Adipocyte (in vitro differentiated cells): ENCODE data around the gene PALB2.

Source experiments
- DNase-seq: peaks from one replicate; pipeline ENCODE4 v3.0.0-alpha.2; 2015; ENCODE audit warnings: low read depth
- H3K27me3 ChIP-seq: replicated peaks from 2 replicates; pipeline ENCODE4 v1.7.0; 2013; ENCODE audit warnings: mild to moderate bottlenecking, low read length, moderate library complexity; ENCODE audit not compliant: control insufficient read depth, insufficient read depth
- H3K36me3 ChIP-seq: 2 replicates; pipeline ENCODE4 v1.7.0; 2013; ENCODE audit warnings: low read length, mild to moderate bottlenecking, moderate library complexity; ENCODE audit not compliant: control insufficient read depth, insufficient read depth, severe bottlenecking
- H3K4me1 ChIP-seq: 2 replicates; pipeline ENCODE4 v1.7.0; 2013; ENCODE audit warnings: mild to moderate bottlenecking, low read length, moderate library complexity; ENCODE audit not compliant: control insufficient read depth, insufficient read depth
- H3K4me3 ChIP-seq: 2 replicates; pipeline ENCODE4 v1.7.0; 2013; ENCODE audit warnings: mild to moderate bottlenecking, low read length, moderate library complexity
- H3K9ac ChIP-seq: 2 replicates; pipeline ENCODE4 v1.7.0; 2013; ENCODE audit warnings: mild to moderate bottlenecking, low read length, moderate library complexity
- H3K9me3 ChIP-seq: 2 replicates; pipeline ENCODE4 v1.7.0; 2013; ENCODE audit warnings: mild to moderate bottlenecking, low read length, moderate library complexity; ENCODE audit not compliant: control insufficient read depth

The PALB2 gene

DNA sequence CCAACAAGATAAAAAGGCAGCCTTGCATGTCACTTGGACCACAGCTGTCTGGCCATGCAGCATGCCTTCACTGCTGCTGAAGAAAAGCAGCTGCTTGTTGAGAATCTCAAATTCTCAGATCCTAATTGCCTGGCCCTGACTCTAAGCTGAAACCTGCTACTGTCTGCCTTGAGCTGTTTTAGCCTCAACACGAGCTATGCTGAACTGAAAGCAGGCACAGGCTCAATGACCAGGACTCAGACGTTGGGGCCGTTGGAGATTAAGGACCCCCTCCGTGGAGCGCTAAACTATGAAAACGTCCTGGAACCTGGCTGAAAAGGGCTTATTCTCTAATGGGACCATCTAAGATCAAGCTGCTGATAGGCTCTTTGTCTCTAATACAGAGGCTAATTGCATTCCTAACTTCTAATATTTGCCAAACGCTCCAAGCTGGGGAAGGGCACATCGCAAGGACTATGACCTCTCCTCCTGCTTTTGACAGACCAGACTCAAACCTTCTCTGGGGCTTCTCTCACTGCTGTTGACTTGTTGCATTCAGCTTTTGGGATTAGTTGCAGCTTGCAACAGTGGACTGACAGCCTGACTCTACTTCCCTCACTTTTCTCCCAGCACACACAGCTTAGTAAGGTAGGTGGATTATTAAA lies 33.0 kb upstream of the PALB2 start:
- Histone ChIP-seq H3K36me3 (peaks cover 15% of the 10 kb centered on the region), H3K4me1 (peaks cover 48% of the 10 kb centered on the region), H3K9me3 (no peaks in the 10 kb centered on the region), H3K27me3 (no peaks in the 10 kb centered on the region), H3K4me3 (no peak overlapping the region), H3K9ac (no peak overlapping the region)
- no peak for DNase-seq

DNA sequence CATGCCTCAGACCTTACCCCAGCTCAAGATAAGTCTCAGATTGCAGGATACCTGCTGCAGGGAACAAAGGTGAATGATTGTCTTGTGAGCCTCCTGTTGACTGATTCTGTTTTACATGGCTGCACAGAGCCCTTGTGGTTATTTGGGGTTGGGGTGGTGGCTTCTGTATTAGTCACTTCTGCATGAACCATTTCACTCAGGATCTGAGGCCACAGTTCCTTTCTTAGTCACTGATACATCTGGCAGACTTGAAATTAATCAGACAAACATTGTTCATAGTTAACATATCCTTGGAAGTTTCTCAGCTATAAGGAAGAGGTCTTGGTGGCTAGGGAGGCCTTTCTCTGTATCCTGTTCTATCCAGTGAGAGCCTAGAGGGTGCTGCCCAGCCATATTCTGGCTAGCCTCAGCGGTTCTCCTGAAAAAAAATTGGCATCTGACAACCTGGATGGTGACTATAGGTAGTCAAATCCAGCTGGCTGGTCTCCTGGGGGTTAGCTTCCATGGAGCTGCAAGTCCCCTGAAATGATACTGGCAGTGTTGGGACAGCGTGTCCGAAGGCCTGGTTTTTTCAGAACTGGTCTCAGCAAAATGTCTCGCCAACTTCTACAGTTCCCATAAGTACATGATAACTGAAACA lies 29.1 kb upstream of the PALB2 start:
- Histone ChIP-seq H3K36me3 (peaks cover 49% of the 10 kb centered on the region), H3K9me3 (no peaks in the 10 kb centered on the region), H3K4me1 (peaks cover 24% of the 10 kb centered on the region), H3K4me3 (no peak overlapping the region), H3K27me3 (no peaks in the 10 kb centered on the region), H3K9ac (peak overlapping the region; percentile 17)
- DNase-seq = peak; percentile 44

DNA sequence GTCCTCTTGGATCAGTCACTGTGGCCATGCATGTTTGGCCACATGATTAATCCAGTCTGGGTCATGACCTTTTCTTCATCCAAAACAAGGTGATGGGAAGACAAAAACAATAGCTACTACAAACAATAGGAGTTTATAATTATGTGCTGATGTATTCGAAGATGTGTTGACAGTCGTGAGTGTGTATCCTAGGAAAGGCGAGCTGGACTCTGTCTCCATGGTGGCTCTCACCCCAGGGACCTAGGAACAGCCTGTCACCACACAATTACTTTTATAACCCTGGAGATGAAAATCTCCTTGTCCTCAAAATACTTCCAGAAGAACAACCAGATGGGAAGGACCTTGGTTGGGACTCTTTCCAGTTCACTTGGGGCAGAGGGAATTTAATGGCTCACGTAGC lies 27.8 kb upstream of the PALB2 start:
- Histone ChIP-seq H3K4me1 (peaks cover 24% of the 10 kb centered on the region), H3K9me3 (no peaks in the 10 kb centered on the region), H3K4me3 (no peak overlapping the region), H3K36me3 (peaks cover 63% of the 10 kb centered on the region), H3K27me3 (no peaks in the 10 kb centered on the region), H3K9ac (no peak overlapping the region)
- DNase-seq = no peak

DNA sequence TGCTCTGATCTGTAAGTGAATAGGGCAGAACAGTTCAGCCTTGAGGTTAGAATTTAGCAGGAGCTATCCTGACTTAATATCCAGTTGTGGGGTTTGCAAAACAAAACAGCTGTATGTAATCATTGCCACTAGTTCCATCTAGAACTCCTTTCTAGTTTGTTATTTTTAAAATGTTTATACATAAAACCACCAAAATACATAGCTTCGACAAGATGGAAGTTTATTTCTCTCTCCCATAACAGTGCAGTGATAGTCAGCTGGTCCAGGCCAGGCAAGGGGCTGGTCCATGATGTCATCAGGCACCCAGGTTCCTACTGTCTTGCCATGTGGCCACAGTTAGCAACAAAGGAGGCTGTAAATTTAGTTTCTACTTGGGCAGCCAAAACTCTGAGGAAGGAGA lies 27.1 kb upstream of the PALB2 start:
- Histone ChIP-seq H3K9me3 (no peaks in the 10 kb centered on the region), H3K4me3 (no peak overlapping the region), H3K27me3 (no peaks in the 10 kb centered on the region), H3K4me1 (peaks cover 24% of the 10 kb centered on the region), H3K36me3 (peaks cover 67% of the 10 kb centered on the region), H3K9ac (no peak overlapping the region)
- no peak for DNase-seq

DNA sequence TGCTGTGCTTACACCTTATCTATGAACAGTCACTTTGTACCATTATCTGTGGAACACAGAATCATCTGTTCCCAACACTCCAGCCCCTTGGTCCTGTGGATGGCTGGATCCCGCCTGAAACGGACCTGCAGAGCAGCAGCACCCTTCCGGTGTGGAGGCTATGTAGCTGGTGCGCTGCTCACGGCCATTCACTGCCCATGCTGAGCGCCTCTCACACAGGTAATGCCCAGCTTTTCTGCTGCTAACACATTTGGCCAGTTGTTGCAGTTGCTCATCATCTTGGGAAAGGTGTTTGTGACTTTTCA lies 26.2 kb upstream of the PALB2 start:
- H3K9ac ChIP-seq = no peak overlapping the region
- no peak overlapping the region for H3K4me3 ChIP-seq
- no peaks in the 10 kb centered on the region for H3K27me3 ChIP-seq
- H3K9me3 ChIP-seq = no peaks in the 10 kb centered on the region
- peaks cover 24% of the 10 kb centered on the region for H3K4me1 ChIP-seq
- H3K36me3 ChIP-seq = peaks cover 72% of the 10 kb centered on the region
- DNase-seq = no peak

DNA sequence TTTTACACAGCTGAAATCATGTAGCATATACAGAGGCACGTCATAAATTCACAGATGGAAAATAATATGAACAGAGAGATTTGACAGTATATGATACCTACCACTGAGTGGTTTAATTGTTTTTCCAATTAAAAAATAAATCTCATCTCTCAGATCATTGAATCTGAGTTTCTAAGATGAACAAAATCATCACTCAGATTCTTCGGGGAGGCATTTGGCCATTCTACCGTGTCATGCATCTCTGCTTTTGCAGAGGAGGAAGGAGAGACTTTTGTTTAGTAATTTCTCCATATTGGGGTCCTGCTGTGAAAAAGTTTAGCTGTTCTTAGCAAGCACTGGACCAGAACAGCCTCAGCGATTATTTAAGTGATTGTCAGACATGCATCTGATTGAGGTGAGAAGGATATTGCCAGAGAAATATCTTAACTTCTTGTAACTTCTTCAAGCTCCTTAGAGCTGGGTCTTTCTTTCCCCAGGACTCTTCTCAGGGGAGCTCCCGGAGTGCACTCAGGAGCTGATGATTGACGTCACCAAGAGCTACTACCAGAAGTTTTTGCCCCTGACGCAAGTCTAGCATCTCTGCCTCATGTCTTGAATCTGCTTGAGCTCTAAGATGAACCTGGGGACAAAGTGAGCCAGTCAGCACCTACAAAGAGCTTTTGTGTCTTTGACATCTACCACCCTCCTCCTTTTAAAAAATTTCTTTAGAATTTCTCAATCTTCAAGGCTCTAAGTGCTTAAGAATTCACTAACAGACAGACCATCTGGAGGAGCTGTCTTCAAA lies 25.7 kb upstream of the PALB2 start:
- H3K27me3 ChIP-seq = no peaks in the 10 kb centered on the region
- H3K36me3 ChIP-seq = peaks cover 77% of the 10 kb centered on the region
- H3K4me3 ChIP-seq = no peak overlapping the region
- no peak for DNase-seq
- no peaks in the 10 kb centered on the region for H3K9me3 ChIP-seq
- H3K9ac ChIP-seq = no peak overlapping the region
- H3K4me1 ChIP-seq = peaks cover 24% of the 10 kb centered on the region

DNA sequence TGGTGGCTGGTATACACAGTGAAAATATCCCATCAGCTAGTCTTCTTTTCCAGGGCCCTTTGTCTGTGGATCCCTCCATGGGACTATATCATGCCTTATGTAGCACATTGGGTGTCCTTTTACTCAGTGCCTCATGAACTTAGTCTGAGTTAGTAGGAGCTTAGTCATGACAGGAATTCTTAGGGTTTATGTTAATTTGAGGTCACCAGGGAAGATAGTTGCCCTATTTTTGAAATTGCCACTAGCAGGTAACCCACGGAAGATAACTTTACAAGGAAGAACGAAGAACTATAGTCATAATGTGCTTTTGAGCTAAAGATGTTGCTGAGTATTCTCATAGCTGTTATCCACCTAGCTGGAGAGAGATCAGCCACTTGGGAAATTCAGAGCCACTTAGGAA lies 22.8 kb upstream of the PALB2 start:
- Histone ChIP-seq H3K36me3 (peaks cover 98% of the 10 kb centered on the region), H3K9me3 (no peaks in the 10 kb centered on the region), H3K9ac (no peak overlapping the region)

DNA sequence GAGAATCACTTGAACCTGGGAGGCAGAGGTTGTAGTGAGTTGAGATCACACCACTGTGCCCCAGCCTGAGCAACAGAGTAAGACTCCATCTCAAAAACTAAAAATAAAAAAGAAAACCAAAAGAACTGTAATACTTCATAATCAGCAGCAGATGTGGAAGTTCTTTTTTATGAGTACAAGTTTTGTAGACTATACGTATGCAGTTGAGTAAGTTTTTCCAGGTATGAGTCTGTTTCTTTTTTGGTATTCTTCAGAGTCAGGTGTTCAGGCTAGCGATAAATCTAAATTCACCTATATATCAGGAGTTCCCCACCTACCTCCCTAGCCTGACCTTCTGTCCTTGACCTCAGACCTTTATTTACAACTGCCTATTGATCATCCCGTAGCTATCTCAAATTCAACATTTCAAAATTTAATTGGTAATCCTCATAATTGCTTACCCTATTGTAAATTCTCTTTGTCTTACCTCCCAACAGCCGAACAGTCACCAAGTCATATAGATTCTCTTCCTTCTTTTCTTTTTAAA lies 10.9 kb upstream of the PALB2 start:
- H3K9me3 ChIP-seq = no peaks in the 10 kb centered on the region
- no peak overlapping the region for H3K4me3 ChIP-seq
- no peak for DNase-seq
- no peaks in the 10 kb centered on the region for H3K4me1 ChIP-seq
- H3K9ac ChIP-seq = no peak overlapping the region
- peaks cover 65% of the 10 kb centered on the region for H3K36me3 ChIP-seq
- no peaks in the 10 kb centered on the region for H3K27me3 ChIP-seq

More for the DNA sequence above, 22.8 kb upstream of the PALB2 start:
- peaks cover 11% of the 10 kb centered on the region for H3K4me1 ChIP-seq
- no peaks in the 10 kb centered on the region for H3K27me3 ChIP-seq
- H3K4me3 ChIP-seq = no peak overlapping the region
- DNase-seq = no peak

DNA sequence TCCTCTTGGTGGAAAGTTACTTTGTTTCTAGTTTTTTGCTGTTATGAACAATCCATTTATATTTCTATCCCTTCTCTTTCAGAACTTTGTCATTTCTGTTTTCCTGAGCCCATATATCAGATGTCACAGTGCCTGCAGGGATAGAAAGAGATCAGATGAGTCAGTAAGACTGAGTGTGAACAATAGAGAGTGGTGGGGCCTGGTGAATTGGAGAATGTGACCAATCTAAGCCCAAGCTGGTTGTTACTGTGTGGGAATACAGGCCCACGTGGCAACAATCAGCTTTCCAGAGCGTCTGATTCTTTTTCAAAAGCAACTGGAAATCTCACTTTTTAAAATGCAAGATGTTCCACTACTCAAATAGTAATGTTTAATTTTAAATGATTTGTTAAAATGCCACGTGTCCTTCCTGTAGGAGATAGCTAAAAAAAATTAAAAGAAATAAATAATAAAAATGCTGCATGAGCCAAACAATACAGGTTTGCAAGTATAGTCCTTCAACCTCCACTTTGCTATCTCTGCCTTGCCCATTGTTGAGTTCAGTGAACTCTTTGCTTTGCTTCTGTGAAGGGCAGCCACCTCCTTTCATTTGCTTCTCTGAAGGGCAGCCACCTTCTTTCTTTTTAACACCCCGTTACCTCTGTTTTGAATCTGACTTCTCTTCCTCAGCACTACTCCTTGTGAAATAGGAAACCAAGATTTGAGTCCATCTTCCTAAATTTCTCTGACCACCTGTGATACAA lies 9.7 kb upstream of the PALB2 start:
- no peaks in the 10 kb centered on the region for H3K4me1 ChIP-seq
- peak; percentile 11 for DNase-seq
- H3K36me3 ChIP-seq = peaks cover 76% of the 10 kb centered on the region
- H3K27me3 ChIP-seq = no peaks in the 10 kb centered on the region
- H3K9ac ChIP-seq = no peak overlapping the region
- no peak overlapping the region for H3K4me3 ChIP-seq
- no peaks in the 10 kb centered on the region for H3K9me3 ChIP-seq

DNA sequence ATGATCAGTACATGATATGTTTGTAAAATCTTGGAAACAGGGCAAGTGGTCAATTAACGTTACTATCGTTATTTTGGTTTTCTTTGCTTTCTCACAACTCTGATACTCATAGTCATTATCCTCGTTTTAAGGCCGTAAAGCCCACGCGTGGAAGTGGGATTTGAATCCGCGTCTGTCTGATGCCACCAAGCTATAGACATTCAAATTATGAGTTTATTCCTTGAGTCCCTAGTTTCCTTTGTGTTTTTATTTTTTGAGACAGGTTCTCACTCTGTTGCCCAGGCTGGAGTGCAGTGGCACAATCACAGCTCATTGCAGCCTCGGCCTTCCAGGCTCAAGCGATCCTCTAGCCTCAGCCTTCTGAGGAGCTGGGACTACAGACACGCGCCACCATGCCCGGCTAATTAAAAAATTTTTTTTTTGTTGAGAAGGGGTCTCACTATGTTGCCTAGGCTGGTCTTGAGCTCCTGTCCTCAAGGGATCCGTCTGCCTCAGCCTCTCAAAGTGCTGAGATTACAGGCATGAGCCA lies 1.2 kb upstream of the PALB2 start:
- Histone ChIP-seq H3K9me3 (no peaks in the 10 kb centered on the region), H3K4me1 (peaks cover 17% of the 10 kb centered on the region), H3K4me3 (peak overlapping the region; percentile 100), H3K9ac (peak overlapping the region; percentile 99), H3K27me3 (no peaks in the 10 kb centered on the region), H3K36me3 (peaks cover 43% of the 10 kb centered on the region)
- no peak for DNase-seq

DNA sequence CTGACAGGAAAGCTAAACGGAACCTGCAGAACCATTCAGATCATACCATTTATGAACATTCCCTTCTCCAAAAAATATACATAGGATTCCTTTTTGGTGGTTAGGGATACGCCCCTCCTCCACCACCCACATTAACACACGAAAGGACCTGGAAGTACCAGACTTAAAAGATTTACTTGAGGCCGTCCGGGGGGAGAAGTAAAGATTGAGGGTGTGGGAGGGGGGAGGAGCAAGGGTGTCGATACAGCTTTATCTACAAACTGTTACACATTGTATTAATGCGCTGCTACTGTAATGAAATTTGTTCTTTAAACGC lies 537 bp downstream of the PALB2 start:
- Histone ChIP-seq H3K4me3 (peak overlapping the region; percentile 100), H3K4me1 (peaks cover 17% of the 10 kb centered on the region), H3K27me3 (no peaks in the 10 kb centered on the region), H3K9ac (peak overlapping the region; percentile 99), H3K36me3 (peaks cover 39% of the 10 kb centered on the region), H3K9me3 (no peaks in the 10 kb centered on the region)
- DNase-seq = no peak
